Activated gamma-delta T cell treated with Interleukin-2 at 50 U/mL for 16 hours (primary cell): ENCODE results near the gene POU5F1.

Experiments
- DNase-seq: peaks from one replicate; pipeline ENCODE4 v3.0.0-alpha.2; 2020

The POU5F1 gene

DNA sequence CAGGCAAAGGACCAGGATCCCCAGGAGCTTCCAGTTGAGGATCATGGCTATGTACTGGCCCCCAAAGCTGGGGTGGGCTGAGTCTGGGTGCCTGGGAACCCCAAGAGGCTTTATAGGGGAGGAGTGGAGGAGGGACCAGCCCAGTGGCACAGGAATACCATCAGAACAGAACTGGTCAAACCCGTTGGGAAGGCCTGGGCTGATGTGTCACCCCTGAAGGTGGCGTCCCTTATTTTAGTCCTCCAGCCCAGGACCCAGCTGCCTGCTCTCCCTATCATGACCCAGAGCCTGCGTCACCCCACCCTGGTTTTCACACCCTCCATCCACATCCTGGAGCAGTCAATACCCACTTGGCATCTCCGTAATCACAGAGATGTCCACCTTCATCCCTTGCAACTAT is 31.5 kb downstream of the POU5F1 start, which contains the start of gene PSORS1C2:
Gene PSORS1C2 (minus strand): TSS at position 85 of the 400 bp plus-strand sequence. CDS start 40 bp downstream, at position 45.
- no peak for DNase-seq

DNA sequence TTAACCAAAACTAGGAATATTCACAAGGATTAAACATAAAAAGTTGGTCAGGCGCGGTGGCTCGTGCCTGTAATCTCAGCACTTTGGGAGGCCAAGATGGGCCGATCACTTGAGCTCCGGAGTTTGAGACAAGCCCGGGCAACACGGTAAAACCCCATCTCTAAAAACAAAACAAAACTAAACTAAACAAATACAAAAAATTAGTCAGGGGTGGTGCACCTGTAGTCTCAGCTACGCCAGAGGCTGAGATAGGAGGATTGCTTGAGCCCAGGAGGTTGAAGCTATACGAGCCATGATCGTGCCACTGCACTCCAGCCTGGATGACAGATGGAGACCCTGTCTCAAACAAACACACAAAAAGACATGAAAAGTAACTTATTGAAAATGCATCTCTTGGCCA is 34.8 kb downstream of the POU5F1 start:
- no peak for DNase-seq

DNA sequence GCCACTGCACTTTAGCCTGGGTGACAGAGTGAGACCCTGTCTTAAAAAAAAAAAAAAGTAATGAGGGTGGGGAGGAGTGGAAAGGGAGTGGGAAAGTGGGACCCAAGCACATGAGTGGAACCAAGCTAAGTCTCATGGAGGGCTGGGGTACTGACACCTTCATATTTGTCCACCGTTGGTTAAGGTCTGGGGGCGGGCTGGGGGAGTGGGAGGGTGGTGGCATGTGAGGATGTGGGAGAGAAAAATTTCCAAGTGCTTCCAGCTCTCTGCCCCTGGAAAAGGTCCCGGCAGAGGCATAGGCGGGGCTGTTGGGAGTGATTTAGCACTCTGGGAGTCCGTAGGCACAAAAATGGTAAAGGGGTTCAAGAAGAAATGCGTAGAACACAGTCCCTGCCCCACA is 37.7 kb downstream of the POU5F1 start:
- no peak for DNase-seq

DNA sequence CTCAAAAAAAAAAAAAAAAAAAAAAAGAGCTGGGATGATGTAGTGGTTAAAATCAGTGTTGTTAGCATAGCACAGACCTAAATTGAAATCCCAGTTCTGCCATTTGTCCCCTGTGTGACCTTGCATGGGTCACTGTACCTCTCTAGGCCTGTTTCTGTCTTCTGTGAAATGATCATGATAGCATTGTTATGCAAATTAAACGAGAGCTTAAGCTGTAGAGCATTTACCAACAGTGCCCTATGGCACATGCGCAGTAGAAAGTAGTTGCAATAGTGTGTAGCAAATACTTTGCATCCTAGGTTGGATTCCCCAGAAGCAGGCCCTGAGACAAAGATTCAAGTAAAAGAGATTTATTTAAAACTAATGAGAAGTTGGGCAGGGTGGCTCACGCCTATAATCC is 38.9 kb downstream of the POU5F1 start:
- no peak for DNase-seq

DNA sequence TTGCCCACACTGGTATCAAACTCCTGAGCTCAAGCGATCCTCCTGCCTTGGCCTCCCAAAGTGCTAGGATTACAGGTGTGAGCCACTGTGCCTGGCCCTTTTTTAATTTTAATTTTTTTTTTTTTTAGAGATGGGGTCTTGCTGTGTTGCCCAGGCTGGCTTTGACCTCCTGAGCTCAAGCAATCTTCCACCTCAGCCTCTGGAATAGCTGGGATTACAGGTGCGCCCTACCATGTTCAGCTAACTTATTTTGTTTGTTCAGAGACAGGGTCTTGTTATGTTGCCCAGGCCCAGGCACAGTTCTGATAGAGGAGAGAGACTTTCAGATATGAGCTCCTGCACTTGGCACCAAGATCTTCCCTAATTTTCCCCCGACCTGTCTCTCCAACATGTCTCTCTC is 39.7 kb downstream of the POU5F1 start:
- DNase-seq = no peak

DNA sequence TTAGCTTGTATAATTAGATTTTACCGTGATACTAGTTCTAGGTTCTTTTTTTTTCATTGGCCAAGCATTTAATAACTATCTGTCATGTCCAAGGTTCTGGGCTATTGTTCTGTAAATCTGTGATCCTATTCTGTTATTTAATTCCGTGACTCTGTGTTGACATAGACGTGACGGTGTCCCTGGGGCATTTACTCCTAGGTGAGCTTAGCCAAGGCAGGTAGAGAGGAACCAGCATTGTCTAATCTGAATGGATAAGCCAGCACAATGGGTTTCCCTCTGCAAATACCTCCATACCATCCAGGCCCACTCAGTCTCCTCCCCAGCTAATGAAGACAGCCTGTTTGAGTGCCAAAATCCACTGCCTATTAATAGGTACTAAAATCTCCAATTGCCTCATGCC is 41.4 kb downstream of the POU5F1 start:
- DNase-seq = no peak

DNA sequence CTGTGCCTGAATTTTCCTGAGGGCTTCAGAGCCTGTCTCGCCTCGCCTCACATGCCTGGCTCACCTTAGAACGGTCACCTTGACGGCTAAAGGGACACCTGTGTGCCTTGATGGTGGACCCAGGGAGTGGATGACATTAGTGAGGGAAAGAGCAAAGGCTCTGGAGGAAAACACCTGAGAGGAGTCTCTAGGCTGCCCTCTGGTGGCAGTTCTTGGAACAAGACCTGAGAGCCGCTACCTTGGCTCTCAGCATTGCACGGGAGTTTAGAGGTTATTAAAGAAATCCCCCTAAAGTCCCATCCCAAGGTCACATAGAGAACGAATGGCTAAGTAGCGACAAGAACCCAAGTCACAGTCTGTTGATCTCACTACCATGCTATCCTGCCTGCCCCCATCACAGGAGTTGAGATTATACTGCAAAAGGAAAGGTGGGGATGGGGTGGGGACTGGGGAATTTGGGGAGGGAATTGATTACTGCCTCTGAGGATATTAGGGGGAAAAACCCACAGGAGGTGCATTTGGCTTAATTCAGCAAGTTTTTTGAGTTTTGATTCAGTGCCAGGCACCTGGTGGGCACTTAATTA is 42.3 kb downstream of the POU5F1 start:
- peak; percentile 76 for DNase-seq

DNA sequence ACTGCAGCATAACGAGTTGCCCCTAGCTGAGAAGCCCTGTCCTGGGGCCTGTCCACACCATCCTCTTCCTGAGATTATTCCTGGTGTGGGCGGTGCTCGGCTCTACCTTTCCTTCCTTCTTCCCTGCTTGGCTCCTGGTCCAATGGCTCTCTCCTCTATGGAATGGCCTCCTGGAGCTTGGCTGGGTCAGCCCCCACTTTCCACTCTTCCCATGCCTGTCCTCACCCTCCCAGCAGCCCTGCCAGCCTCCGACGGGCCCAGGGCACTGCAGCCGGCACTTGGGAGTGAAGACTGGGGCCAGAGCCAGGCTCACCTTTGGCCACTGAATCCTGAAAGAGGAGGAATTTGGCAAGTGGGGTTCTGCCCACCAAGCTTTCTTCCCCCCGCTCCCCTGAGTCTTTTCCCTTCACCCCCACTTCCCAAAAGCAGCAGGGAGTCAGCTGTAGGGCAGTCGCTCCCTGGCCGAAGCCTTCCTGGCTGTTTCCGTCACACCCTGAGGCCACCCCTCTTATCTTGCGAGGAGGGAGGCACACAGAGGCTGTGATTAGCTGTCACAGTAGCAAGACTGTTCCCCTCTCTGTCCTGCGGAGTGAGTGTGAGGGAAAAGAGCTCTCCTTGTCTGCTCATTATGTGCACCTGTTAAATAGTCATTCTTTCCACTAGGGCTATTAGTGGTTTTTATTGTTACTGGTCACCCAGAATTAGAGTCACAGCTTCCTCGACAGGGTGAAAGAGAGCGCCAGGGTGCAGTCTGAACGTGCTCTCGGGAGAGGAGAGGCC is 43.9 kb downstream of the POU5F1 start:
- no peak for DNase-seq

DNA sequence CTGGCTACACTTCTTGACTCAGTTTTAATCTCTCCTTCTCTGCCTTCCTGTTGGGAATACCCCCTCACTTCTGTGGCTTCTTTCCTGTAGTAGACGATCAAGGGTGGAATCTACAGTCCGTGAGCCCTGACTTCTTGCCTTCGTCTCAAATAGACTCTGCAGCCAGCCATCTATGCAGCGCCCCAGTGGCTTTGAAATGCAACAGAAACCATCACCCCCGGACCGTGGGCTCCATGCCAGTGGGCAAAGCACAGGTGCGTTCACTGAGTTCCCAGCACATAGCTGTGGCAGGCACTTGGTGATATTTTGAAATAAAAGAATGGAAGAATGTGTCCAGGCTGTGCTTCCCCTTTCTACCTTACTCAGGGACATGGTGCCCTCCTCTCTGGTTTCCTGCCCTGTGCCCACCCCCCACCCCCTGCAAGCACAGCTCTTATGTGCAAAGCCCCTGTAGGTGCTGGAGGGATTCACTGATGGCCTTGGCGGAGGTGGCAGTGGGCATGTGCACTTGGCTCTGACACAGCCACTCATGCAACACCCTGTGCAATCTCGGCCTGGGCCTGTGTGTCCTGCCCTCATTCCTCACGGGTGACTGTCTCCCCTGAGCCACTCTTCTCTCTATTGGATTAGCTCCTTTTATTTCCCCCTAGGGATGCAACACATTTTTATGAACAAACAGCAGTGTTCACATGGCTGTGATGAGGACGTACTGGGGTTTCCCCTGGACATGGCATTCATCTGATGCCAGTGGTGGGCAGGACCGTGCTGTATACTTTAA is 44.7 kb downstream of the POU5F1 start:
- DNase-seq = no peak

DNA sequence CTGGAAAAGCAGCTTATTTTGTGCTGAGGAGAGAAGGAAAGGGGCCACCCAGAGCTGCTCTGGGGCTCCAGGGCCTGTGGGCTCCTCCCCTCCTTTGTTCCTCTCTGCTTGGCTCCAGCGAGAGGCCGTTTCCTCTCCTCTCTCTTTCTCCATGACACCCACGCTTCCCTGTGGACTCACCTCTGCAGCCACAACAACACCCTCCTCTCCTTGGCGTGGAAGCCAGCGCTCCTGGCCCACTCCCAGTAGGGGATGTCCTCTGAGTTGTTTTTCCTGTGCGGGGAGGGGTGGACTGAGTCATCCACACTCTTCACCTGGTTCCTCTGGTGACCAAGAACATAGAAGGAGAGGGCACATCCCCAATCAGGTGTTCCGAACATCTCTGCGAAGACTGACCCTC is 45.3 kb downstream of the POU5F1 start:
- no peak for DNase-seq

DNA sequence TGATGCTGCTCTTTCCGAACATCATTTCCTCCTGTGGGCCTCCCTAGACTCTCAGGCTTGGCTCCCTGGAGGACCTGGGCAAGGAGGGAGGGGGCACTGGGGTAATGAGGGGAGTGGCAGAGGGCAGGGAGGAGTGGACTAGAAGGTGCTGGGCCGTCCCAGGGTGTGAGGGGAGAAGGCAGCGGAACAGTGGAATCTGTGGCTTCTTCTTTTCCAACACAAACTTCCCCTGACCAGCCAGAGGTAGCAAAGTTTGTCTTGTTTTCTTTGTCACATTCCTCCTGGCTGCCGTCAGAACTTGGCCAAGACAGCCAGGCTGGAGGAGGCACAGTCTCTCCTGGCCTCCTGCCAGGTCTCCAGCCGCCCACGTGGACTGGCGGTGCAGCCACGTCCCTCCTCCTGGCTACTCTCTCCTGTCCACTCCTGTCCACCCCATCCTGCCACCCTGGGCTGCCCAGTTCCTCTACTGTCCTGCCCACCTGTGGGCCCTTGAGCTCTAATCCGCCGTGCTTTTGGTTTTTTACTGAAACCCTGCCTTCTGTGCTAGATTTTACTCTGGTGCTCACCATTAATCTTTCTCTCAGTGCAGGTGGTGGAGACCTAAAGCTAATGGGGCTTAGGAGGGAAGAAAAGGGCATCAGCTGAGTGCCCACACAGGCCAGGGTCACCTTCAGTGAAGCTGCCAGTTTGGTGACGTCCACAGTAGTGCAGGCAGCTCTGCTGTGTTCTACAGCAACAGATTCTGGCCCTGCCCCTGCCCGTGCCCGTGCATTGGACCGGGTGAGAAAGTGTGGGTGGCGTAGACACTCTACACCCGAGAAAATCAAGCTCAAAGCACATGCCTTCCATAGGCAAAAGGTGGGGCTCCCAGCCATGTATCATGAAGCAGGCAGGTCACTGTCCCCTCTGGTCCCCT is 47.4 kb downstream of the POU5F1 start:
- no peak for DNase-seq

DNA sequence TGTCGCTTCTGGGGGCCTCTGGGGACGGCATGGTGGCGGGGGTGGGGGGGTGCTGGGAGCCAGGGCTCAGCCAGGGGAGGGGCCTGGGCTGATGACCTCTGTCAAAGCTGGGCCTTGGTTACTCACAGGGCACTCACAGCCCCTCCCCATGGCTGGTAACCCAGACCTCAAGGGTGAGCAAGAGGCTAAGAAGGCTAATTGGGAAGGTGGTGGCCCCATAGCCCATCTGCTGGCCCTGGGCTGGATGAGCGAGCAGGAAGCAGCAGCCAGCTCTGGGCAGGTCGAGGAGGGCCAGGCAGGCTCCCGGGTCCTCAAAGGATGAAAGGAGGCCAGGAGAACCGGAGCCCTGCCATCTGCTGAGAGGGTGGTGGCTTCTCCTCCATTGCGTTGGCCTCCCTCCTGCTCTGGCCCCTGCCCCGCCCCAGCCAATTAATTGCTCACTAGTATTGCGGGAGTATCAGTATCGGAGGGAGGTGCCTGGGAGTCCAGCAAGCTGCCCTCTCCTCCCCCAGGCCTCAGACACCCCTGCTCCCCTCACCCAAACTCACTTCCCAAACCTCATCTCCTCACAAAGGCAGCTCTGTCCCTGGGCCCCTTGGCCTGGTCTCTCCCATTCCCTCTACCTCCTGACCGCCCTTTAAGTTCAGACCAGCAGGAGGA is 49.2 kb downstream of the POU5F1 start:
- no peak for DNase-seq

DNA sequence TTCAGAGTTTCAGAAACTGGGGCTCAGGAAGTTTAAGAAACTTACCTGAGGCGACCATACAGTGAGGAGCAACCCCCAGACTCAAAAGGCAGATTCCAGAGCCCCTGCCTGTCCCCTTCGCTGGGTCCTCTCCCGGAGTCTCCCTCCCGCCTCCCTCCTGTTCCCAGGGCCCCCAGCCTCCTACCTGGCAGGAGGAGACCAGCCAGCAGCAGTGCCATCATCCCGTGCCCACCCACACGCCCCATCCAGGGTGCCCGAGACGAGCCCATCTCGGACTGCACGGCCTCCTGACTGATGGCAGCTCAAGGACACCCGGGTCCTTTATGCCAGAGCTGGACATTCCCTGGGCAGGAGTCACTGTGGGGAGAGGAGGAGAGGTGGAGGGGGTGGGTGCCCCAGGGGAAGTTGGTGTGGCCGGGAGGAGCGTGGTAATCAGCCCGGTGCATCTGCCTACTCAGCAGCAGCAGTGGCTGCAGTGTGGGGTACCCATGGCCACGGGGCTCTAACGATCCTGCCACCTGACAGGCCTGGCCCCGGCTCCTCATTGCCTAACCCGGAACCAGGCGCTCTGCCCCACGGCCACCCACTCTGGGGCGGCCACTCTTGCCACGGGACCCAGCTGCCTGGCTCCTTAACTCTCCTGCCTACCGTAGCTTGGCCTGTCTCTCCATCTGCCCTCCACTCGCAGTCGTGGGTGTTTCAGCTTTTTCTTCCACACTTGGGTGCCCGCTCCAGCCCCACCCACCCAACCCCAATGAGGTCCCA is 50.1 kb downstream of the POU5F1 start, which contains the start of gene CDSN:
Gene CDSN (minus strand): TSS at position 296 of the 765 bp plus-strand sequence. CDS start 27 bp downstream, at position 269.
- DNase-seq = no peak

DNA sequence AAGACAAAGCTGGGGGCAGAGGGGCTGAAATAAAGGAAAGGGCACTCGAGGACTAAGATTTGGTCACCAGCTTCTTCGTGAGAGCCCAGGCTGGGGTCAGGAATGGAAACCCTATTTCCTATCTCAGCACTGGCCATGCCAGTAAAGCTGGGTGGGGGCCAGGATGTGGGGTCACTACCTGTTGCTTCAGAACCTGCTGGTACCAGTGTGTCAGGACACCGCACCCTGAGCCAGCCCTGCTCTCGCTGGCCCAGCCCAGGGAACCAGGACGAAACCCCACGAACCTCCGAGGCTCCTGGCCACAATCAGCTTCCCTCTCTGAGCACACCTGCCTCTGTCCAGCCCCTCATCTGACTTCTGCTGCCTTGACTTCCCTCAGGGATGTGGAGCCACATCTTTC is 52.3 kb downstream of the POU5F1 start:
- no peak for DNase-seq

DNA sequence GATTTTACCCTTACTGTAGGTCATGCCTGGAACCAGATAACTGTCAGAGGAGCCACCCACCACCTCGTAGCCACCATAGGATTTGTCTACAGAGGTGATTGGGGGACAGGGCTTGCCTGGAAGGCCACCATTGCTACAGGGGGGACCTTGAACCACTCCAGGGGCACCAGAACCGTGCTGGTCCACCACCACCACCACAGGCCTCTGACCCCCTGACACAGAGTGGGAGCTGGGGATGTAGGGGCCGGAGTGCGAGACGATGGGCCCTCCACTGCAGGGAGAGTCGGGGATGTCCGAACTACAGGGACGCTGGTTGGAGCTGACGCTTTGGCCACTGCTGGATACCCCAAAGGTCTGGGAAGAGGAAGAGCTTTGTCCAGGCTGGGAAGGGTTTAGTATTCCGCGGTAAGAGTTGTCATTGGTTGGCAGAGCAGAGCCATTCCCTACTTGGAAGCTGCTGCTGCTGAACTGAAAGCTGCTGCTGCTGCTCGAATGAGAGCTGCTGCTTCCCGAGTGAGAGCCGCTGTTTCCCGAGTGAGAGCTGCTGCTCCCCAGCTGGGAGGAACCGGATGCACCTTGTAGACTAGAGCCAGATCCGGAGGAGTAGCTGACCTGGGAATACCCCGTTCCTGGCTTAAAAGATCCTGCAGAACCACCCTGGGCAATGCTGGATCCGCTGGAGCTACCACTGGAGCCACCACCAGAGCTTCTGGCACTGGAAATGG is 53.7 kb downstream of the POU5F1 start:
- DNase-seq = no peak

DNA sequence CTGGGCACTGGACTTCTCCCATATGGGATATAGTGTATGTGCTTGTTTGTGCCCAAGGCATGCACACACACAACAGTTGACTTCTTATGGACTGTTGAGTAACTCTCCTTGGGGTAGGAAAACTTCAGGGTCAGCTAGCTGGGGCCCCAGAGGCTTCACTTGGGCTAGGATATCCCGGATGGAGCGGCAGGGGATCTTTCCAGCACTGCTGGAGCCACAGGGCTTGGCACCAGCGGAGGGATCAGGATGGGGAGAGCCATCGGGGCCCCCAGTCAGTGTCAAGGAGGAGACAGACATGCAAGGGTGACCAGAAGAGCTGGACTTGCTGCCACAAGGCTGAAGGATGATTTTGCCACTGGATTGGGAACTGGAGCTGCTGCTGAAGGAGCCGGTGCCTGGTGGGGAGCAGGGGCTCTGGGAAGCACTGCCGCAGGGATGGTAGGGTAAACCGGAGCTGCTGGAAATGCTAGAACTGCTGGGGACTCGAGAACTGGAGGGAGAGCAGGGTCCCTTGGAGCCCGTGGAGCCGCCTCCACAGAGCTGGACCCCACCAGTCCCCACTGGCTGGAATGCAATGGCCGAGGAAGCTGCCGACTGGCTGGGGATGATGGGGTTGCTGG is 54.4 kb downstream of the POU5F1 start:
- no peak for DNase-seq

DNA sequence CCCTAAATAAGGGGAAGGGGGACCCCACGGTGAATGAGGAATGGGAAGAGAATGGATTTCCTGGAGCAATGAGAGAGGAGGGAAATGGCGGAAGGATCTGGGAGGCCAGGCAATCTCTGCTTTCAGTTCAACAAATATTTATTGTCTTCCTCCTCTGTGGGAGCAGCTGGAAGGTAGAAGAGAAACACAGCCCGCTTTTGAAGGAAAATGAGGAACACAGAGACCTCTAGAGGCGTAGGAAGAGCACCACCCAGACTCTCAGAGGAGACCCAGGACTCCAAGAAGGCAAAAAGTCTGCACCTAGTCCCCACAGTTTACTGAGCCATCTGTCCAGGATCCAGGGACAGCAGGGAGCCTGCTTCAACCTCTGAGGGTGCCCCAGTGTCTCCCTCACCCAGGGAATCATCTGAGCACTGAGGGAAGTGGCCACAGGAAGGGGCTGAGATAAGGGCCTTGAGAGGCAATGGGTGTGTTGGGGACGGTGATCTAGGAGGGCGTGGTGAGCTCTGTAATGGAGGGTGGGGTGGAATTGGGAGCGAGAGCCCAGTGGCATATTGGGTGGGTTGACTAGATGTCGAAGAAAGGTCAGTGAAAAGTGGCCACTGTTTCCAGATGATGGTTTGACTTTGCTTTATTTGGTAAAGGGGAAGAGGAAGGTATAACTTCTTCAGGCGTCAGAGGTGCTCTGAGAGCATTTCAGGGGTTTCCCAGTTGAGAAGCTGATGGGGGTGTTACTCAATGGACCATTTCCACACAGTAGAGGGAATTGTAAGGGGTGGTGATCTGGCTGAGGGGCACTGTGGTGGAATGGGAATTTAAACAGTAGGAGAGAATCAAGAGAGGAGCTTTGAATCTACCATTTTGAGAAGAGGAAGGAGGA is 55.3 kb downstream of the POU5F1 start:
- DNase-seq = no peak

DNA sequence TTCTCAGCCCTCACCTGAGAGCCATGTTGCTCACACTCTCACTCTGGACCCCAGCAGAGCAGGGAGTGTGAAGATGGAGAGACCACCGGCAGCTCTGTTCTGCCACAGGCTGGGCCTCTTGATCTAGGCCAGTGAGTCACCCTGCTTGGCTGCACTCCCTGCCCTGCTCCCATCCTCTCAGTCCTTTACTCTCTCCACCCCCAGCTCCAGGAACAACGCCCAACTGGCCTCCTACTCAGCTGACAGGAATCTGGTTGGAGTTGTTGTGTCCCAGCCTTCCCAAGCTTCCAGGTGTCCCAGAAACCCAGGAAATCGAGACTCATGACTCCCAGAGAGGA is 56.0 kb downstream of the POU5F1 start, which contains the start of gene PSORS1C1:
Gene PSORS1C1 (plus strand): TSS at position 260 of the 338 bp plus-strand sequence. CDS start 14,833 bp downstream, outside the sequence.
- no peak for DNase-seq
